Loucy (cell line): Measurements from ENCODE around the gene DENND2D.

Experiments
- EZH2phosphoT487 ChIP-seq: fragments of 200-600 bp; IDR thresholded peaks from 2 replicates; pipeline ENCODE4 v1.6.1; 2018; ENCODE audit warnings: antibody characterized with exemption, mild to moderate bottlenecking, moderate library complexity, borderline replicate concordance
- TF ChIP-seq, protein P1 (sequence below): fragments of 200-600 bp; sonication (generic); conservative IDR thresholded peaks from 2 replicates; pipeline ENCODE4 v1.5.1; 2014; ENCODE audit warnings: mild to moderate bottlenecking, antibody characterized with exemption, low read length

DNA sequence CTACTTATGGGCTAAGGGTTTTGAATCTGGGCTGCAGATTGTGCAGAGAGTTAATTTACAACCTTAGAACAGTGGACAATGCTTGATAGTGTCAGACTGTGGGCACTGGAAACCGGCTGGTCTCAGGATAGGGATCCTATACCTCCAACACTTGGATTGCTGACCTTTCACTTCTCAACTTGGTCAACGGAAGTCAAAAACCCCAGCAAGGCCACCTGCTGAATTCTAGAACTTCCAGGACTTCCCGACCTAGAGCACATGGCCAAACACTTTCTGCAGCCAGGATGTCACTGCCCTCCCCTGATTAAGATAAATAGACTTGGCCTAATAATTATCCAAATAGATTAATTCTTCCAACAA is 336 bp upstream of the DENND2D start:
- TF ChIP-seq, protein P1, sequence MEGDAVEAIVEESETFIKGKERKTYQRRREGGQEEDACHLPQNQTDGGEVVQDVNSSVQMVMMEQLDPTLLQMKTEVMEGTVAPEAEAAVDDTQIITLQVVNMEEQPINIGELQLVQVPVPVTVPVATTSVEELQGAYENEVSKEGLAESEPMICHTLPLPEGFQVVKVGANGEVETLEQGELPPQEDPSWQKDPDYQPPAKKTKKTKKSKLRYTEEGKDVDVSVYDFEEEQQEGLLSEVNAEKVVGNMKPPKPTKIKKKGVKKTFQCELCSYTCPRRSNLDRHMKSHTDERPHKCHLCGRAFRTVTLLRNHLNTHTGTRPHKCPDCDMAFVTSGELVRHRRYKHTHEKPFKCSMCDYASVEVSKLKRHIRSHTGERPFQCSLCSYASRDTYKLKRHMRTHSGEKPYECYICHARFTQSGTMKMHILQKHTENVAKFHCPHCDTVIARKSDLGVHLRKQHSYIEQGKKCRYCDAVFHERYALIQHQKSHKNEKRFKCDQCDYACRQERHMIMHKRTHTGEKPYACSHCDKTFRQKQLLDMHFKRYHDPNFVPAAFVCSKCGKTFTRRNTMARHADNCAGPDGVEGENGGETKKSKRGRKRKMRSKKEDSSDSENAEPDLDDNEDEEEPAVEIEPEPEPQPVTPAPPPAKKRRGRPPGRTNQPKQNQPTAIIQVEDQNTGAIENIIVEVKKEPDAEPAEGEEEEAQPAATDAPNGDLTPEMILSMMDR = no peak
- TF ChIP-seq EZH2phosphoT487 = no peak
